Ectodermal cell (in vitro differentiated cells): ENCODE data around the gene ARHGEF40.

Source experiments
- H3K27ac ChIP-seq: 2 replicates; pipeline ENCODE4 v1.7.0; 2013; ENCODE audit warnings: mild to moderate bottlenecking, low read depth, low read length; ENCODE audit not compliant: insufficient read depth, poor library complexity, severe bottlenecking
- H3K27me3 ChIP-seq: 2 replicates; pipeline ENCODE4 v1.7.0; 2013; ENCODE audit warnings: mild to moderate bottlenecking, low read length; ENCODE audit not compliant: insufficient read depth, control insufficient read depth, poor library complexity, severe bottlenecking
- H3K36me3 ChIP-seq: one replicate; pipeline ENCODE4 v1.7.0; 2013; ENCODE audit warnings: low read length; ENCODE audit not compliant: control insufficient read depth, insufficient read depth
- H3K4me1 ChIP-seq: one replicate; pipeline ENCODE4 v1.7.0; 2013; ENCODE audit warnings: low read length; ENCODE audit not compliant: control insufficient read depth, insufficient read depth
- H3K4me3 ChIP-seq: 2 replicates; pipeline ENCODE4 v1.7.0; 2013; ENCODE audit warnings: low read depth, low read length, control low read depth; ENCODE audit not compliant: insufficient read depth
- H3K9me3 ChIP-seq: 2 replicates; pipeline ENCODE4 v1.7.0; 2013; ENCODE audit warnings: mild to moderate bottlenecking, low read length, moderate library complexity; ENCODE audit not compliant: control insufficient read depth
- WGBS, 2 experiments: methylation state at CpG; one replicate each; pipeline ENCODE4 v1.1.7; 2013; ENCODE audit warnings: missing lambda C conversion rate in 2 of 2; 5-methylcytosine and 5-hydroxymethylcytosine counted together

The ARHGEF40 gene

DNA sequence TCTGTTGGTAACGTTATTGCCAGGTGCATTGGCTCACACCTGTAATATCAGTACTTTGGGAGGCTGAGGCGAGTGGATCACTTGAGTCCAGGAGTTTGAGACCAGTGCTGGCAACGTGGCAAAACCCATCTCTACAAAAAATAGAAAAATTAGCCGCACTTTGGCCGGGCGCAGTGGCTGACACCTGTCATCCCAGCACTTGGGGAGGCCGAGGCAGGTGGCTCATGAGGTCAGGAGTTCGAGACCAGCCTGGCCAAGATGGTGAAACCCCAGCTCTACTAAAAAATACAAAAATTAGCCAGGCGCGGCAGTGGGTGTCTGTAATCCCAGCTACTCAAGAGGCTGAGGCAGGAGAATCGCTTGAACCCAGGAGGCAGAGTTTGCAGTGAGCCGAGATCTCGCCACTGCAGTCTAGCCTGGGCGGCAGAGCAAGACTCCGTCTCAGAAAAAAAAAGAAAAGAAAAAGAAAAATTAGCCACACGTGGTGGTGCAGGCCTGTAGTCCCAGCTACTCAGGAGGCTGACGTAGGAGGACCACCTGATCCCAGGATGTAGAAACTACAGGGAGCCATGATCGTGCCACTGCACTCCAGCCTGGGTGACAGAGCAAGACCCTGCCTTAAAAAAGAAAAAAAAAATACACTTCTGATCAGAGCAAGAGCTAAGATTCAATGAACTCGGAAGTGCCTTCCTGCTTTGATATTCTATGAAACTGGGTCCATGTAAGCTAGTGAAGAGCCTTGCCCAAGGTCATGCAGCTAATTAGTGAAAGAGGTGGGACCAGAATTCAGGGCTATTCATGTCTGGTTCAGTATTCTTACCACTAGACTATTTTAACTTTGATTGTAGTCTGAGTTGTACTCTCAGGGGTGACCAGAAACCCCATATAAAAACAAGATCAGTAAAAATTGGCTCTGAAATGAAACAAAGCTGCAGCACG lies 16.7 kb upstream of the ARHGEF40 start:
- no peaks in the 10 kb centered on the region for H3K27me3 ChIP-seq
- H3K9me3 ChIP-seq = no peaks in the 10 kb centered on the region
- H3K4me3 ChIP-seq = no peak overlapping the region

DNA sequence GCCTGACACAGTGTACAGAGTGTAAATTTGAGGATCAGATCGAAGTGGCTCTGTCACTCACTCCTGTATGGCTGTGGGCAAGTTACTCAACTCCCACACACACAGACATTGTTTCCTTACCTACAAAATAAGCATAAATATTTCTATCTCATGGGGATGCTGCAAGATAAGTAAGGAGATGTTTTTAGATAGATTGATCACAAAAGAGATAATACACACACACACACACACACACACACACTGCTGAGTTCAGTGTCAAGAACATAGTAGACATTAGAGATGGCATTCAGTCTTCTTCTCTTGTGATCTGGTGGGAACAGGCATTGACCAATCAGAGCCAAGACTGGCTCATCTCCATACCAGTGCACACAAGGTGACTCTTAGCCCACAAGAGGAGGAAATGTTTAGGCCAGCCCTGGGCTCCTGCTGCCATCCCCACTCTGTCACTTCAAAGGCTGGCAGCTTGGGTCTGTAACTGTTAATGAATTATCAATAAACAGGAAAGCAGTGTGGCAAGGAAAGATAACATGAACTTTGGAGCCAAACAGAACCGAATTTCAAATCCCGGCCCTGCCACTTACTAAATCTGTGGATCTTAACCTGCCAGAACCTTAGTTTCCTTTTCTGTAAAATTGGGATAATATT lies 15.9 kb upstream of the ARHGEF40 start:
- 74 to 92% methylated on average over 3 of the region's 3 CpGs for WGBS, 2 experiments
- no peaks in the 10 kb centered on the region for H3K27me3 ChIP-seq
- no peaks in the 10 kb centered on the region for H3K9me3 ChIP-seq
- H3K4me1 ChIP-seq = no peaks in the 10 kb centered on the region
- no peak overlapping the region for H3K4me3 ChIP-seq
- H3K27ac ChIP-seq = no peak overlapping the region
- H3K36me3 ChIP-seq = no peaks in the 10 kb centered on the region

More for the DNA sequence above, 16.7 kb upstream of the ARHGEF40 start:
- Histone ChIP-seq H3K27ac (no peak overlapping the region), H3K4me1 (no peaks in the 10 kb centered on the region), H3K36me3 (no peaks in the 10 kb centered on the region)
- WGBS, 2 experiments = 89 to 92% methylated on average over 20 of the region's 20 CpGs

DNA sequence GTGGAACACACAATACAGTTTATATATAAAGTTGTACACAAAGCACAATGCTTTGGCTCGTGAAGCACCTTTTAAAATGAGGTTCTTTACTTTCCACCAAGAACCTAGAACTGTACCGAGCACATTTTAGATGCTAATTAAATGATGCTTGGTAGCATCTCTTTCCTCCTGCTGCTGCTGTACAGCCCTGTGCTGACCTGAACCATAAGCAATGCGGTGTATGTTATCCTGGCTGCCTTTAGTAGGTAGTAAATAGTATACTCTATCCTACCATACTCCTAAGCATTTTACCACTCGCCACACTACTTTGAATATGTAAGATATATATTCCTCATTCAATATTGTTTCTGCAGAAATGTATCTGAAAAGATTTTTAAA lies 15.3 kb upstream of the ARHGEF40 start:
- Histone ChIP-seq H3K4me1 (no peaks in the 10 kb centered on the region), H3K27ac (no peak overlapping the region), H3K4me3 (no peak overlapping the region), H3K9me3 (no peaks in the 10 kb centered on the region), H3K27me3 (no peaks in the 10 kb centered on the region), H3K36me3 (no peaks in the 10 kb centered on the region)
- 91 to 100% methylated on average over 2 of the region's 4 CpGs for WGBS, 2 experiments

DNA sequence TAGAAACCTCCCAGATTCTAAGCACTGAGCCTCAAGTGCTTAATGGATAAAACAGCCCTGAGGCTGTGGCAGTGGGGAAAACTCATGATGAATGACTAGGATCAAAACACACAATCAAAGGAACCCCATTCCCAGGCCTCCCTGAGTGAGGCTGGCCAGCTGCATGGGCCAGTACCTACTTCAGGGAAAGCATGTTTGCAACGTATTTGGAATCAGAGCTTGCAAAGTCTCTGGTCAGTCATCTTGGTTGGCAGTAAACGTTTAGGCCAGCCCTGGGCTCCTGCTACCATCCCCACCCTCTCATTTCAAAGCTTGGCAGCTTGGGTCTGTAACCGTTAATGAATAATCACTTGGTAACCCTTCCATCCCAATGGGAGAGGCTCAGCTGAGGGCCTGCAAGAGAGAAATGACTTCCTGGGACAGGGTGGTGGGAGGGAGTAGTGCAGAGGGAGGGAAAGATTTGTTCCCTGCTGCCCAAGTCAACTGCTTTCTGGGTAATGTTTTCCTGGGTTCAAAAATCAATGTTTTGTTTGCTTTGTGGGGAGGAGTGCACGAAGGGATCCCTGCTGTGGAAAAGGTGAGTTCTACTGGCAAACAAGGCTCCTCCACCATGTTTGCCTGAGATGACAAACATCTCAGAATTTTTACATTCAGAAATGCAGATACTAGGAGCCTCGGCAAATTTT lies 14.5 kb upstream of the ARHGEF40 start:
- Histone ChIP-seq H3K27me3 (no peaks in the 10 kb centered on the region), H3K9me3 (no peaks in the 10 kb centered on the region), H3K4me3 (no peak overlapping the region), H3K4me1 (no peaks in the 10 kb centered on the region), H3K36me3 (no peaks in the 10 kb centered on the region), H3K27ac (no peak overlapping the region)
- WGBS, 2 experiments = 63 to 67% methylated on average over 5 of the region's 5 CpGs

DNA sequence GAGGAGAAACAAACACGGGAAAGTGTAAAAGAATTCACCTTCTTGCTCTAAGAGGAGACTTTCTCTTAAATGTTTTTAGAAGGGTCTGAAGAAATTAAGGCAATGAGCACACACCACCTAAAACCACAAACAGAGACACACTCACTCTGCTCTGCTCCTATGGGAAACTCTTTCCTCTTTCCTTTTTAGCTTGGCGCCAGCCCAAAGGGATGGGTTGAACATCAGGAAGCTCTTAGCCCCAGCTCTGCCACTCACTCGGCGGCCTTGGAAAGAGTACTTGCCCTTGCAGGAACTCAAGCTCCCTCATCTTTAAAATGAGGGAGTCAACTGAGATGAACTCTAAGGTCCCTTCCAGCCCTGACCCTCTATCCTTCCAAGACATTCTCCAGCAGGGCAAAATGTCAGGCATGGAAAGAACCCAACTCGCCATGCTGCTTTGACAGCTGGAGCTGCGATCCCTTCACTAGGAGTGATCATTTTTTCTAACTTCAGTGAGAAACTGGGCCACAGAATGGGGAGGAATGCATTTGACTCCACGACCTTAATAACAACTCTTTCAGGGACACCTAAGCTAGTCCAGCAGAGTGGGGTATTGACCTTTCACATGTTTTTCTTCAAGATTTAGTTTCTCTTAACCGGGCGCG lies 13.5 kb upstream of the ARHGEF40 start:
- H3K4me3 ChIP-seq = no peak overlapping the region
- H3K27me3 ChIP-seq = no peaks in the 10 kb centered on the region
- 91 to 92% methylated on average over 10 of the region's 10 CpGs for WGBS, 2 experiments
- no peaks in the 10 kb centered on the region for H3K4me1 ChIP-seq
- no peak overlapping the region for H3K27ac ChIP-seq
- no peaks in the 10 kb centered on the region for H3K9me3 ChIP-seq
- H3K36me3 ChIP-seq = no peaks in the 10 kb centered on the region

DNA sequence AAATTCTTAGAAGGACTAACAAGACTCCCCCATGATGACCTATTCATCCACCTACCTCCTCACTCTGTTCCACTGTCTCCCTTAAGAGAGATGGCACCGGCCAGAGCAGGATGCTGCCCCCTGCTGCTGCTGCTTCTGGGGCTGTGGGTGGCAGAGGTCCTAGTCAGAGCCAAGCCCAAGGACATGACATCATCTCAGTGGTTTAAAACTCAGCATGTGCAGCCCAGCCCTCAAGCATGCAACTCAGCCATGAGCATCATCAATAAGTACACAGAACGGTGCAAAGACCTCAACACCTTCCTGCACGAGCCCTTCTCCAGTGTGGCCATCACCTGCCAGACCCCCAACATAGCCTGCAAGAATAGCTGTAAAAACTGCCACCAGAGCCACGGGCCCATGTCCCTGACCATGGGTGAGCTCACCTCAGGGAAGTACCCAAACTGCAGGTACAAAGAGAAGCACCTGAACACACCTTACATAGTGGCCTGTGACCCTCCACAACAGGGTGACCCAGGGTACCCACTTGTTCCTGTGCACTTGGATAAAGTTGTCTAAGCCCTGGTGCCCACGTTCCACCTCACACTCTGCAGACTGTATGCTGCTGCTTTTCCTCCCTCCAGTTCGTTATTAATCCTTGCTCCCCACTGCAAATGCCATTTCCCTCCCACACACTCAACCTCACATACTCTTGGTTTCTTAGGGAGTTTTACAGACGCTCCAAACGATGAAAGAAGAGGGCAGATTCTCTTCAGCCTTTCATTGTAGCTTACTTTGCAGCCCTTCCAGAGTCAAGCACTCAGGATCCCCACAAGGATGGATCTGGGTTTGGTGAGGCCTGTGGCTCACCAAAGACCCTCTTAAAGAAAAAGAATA lies 12.1 kb upstream of the ARHGEF40 start, which contains the start of gene RNASE8:
RNASE8 (plus strand) TSS at position 20 of the 873 bp plus-strand sequence; CDS start at position 91, 71 bp downstream.
- Histone ChIP-seq H3K4me1 (no peaks in the 10 kb centered on the region), H3K27ac (no peak within 1 kb of the TSS), H3K9me3 (no peaks in the 10 kb centered on the region), H3K27me3 (no peaks in the 10 kb centered on the region), H3K36me3 (no peaks in the 10 kb centered on the region), H3K4me3 (no peak within 1 kb of the TSS)
- WGBS, 2 experiments = 88 to 89% methylated on average over 8 of the region's 8 CpGs

DNA sequence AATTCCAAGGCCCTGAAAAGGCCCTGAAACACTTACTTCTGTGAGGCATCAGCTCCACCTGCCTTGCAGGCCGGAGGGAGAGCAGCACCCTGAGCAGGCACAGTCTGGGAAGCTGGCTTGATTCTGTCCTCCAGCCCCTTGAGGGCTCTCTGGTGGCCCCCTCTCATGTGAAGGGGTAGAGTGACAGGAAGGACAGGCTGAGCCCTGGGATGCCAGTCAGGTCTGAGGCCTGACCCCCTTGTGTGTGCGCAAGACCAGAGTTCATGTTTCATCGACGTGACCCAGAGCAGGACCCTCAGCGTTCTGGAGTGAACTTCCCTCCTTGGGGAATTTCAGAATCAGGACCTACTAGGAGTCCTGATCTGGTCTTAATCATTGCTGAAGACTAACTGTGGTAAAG lies 11.2 kb upstream of the ARHGEF40 start:
- no peak overlapping the region for H3K4me3 ChIP-seq
- no peaks in the 10 kb centered on the region for H3K27me3 ChIP-seq
- H3K4me1 ChIP-seq = peaks cover 8% of the 10 kb centered on the region
- no peaks in the 10 kb centered on the region for H3K9me3 ChIP-seq
- no peak overlapping the region for H3K27ac ChIP-seq
- H3K36me3 ChIP-seq = no peaks in the 10 kb centered on the region
- 91% methylated on average over 5 of the region's 5 CpGs for WGBS, 2 experiments

DNA sequence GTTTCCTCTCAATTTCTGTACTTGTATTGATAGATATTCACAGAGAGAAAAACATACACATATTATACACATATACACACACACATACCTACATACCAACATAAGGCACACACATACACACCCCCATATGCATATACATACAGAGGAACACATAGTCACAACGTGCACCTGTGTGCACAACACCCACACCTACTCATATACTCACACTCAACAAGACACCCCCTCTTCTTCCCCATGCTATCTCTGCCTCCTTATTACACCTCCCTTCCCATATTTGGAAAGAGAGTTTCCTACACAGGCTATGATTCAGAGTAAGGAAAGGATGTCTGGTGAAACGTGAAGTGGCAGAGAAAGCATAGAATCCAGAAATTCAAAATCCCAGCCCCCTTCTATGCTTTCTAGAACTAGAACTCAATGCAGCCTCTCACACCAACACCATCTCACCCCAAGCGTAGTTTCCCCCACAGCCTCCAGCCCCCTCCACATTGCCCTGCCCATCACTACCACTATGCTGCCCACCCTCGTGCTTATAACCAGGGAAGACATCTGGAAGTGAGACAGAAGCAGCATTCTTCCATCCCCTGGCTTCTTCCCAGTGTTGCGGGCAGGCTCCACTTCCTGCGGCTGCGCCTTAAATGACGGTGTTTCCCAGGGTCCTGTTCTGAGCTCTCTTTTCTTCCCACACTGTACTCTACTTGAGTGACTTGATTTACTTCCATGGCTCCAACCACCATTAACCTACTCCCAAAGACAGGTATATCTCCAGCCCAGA lies 10.1 kb upstream of the ARHGEF40 start:
- peaks cover 8% of the 10 kb centered on the region for H3K4me1 ChIP-seq
- H3K27me3 ChIP-seq = no peaks in the 10 kb centered on the region
- WGBS, 2 experiments = 86 to 93% methylated on average over 7 to 8 of the region's 8 CpGs
- H3K9me3 ChIP-seq = no peaks in the 10 kb centered on the region
- H3K36me3 ChIP-seq = no peaks in the 10 kb centered on the region
- H3K4me3 ChIP-seq = no peak overlapping the region
- H3K27ac ChIP-seq = no peak overlapping the region
